AG20443 (cell line): Measurements from ENCODE around the gene NELL2.

Experiments
- DNase-seq: peaks from one replicate; pipeline ENCODE4 v3.0.0; 2012; ENCODE audit warnings: low spot score, mixed read lengths

Gene NELL2

DNA sequence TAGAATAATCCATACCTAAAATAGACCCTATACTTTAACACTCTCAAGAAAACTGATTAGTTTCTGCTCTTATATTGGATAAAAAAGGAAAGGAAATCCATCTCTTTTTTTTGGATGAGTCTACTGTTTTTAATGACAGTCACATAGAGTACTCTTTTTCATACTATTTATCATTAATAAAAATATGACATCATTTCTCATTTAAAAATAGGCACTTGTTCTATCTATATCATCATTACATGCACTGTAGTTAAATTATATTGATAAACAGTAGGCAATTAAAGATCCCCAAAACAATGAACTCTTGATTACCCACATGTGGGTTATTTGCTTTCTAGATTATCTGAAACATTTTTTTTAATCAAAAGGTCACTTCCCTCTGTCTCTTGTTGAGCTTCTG is 338.8 kb downstream of the NELL2 start:
- DNase-seq, result no peak

DNA sequence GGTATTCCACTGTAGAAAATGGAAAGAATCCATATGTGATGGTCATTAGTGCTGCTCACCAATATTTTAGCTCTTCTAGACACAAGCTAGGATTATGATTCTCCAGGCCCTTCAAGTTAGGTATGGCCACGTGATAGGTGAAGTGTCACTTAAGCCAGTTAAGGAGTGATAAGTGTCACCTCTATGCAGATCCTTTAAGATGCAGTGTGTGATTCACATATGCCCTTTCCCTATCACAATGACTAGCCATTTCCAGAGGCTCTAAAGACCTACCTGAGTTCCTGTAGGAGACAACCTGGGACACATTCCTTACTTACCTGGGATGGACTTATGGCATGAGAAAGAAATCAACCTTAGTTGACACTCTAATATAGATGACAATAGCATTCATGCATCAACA is 343.2 kb downstream of the NELL2 start:
- DNase-seq, result no peak

DNA sequence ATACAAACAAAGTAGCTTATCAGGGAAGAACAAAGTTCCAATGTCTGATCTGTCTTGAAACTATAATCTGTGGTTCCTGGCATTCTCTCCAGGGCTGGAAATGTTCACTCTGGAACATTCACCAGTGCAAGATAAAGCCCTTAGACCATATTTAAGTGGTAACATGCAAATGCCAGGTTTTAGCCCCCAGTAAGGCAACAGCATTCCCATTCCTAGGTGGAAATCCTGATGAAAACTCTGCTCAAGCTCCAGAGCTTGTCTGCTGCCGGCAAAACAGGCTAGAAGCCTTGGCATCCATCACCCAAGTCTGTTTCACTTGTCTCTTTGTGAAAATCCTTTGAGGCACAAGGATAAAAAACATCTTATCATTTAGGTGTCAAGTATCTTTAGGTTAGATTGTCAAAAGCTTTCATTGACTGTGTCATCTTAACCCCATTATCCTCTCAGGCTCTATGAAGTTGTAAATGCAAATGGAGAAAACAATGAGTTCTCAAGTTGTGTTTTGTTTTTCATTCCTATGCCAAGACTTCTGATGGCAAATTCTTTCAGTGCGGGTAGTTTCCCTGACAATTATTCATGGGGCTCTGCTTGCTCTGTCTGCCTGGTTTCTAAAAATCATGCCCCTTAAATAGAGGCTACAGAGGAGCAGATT is 344.7 kb downstream of the NELL2 start:
- DNase-seq, result no peak

DNA sequence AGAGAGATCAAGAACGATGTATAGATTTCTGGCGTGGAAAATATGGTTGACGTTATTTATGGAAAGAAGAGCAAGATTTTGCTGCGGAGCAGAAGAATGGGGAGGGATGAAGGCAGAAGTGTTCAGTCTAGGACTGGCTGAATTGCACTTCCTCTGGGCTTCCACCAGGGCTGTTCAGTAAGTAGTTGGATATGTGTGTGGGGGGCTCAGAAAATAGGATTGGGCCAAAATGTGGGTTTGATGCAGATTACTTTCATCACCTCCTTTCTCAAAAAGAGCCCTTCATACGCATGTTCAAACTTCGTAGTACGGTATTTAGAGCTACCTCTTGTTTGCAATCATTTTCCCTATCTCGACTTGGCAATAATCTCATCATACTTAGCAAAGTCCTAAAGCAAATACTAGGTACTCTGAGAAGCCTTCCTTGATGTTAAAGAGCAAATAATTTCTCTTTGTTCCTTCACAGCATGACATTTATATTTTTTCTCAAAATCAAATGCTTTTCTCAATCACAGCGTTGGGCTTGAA is 349.4 kb downstream of the NELL2 start:
- DNase-seq, result no peak

DNA sequence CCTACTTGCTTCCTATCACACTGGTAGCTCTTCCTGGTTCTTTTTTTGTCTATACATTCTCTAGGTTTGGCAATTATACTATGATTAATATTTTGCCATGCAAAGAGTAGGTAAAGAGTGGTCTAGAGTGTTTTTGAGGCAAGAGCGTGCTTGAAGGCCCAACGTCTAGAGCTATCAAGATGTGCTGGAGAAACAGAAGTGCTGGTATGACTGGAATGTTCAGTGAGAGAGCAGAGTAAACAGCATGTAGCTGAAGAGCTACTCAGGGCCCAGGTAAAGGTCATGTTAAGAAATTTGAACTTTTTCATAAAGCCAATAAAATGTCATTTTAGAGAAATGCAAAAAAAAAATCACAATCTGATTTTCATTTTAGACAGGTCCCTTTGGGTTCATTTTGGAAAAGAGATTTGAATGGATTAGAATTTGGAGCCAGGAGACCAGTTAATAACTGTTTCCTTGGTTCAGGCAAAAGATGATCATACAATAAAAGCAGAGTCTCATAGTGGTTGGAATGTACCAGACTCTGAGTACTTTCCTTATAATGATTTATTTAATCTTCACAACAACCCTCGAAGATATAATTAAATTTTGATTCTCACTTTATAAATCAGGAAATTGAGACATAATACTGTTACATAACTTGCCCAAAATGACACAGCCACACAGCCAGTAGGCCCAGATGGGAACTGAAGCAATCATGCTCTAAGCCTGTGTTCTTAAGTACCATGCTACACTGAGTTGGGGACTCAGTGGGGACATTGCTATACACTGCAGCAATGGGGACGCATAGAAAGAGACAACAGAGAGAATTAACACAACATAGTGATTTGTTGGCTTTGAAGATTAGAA is 350.1 kb downstream of the NELL2 start:
- no peak for DNase-seq

DNA sequence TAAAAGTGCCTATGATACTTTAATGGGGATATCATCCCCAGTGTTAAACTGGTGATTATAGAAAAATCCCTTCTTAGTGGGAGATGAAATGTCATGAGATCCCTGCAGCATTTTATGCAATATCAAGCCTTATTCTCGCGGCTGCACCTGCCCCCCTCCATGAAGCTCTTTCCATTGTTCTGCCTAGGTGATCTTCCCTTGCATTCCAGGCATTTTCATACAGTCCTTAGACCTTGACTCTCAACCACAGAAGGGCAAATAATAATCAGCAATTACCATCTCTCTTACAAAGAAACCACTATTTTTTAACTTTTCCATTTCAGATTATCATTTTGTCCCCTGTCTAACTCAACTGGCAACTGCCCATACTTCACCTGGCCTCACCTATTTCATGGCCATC is 352.3 kb downstream of the NELL2 start:
- DNase-seq, result no peak

DNA sequence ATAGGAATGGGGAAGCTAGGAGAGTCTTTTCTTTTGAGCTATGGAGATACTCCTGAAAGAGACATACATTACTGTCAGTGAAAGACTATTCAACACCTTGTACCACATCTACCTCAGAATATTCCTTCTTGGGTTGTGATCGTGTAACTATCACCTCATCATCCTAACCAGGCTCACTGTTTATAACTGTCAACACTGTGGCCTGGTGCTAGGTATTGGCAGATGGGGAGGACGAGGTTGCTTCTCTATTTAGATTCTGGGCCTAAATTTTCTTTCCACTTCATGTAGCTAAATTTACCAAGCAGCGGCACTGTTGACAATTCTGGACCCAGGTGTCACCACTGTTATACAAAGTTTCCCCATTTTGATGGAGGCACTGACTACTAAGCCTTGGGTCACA is 354.4 kb downstream of the NELL2 start:
- no peak for DNase-seq

DNA sequence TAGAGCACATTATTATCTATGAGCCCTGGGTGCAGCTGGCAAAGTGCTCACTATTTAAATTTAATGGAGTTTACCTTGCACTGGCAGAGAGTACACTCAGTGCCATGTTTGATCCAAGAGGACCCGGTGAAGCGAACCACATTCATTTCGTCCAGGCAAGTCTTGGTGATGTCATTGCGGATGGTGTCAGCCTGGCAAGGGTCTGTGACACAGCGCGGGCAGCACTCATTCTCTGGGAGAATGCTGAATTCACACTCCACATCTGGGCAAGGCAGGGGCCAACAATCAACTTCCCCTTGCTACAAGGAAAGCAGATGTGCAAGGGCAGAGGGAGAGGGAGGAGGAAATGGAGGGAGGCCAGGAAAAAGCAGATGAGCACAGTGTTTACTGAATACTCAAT is 356.2 kb downstream of the NELL2 start:
- DNase-seq, result no peak

DNA sequence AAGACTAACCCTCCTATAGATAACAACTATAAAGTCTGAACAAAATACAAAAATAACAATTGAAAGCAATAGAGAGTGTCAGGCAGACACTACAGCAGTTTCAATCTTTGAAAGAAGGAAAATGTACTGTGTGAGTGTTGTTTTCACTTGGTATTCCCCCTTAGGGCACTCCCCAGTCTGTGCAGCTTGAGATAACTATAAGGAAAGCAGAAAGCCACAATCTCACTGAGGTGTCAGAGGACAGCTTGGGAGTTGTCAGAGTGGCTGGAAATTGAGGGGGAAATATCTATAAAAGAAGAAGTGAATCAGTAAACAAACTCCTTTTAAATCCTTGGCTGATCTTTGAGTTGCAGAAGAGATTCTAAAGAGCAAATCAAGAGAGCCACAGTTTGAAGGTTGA is 364.8 kb downstream of the NELL2 start:
- DNase-seq, result no peak

DNA sequence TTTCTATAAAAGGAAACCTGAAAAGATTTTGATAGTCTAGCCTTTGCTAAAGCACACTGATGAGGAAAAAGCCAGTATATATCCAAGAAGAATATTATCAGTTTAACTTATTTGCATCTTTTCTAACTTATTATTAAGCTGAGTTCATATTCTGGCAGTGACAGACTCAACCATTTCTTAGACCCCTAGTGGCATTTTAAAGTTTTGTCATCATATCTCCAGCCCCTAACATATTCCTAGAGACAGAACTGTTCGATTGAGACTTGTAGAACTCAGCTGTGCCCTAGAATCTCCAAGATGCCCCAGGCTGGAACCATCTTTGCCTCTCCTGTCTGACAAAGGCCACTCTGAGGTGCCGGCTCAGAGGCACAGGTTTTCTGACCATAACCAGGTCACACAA is 365.6 kb downstream of the NELL2 start:
- DNase-seq, result no peak

DNA sequence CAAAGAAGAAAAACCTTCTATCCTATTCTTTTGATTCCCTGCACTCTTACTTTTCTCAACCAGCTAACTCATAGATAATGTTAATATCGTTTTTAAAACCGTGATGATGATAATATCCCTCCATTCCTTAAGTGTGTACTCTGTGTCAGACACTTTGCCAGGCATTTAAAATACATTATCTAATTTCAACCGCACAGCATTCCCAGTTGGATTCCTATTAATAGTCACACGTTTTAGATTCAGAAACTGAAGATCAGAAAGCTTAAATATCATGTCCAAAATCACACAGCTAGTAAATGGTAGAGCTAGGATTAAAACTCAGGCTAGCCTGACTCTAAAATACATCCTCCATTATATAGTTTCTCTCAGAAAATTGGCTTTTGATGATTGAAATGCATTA is 366.0 kb downstream of the NELL2 start:
- DNase-seq, result no peak

DNA sequence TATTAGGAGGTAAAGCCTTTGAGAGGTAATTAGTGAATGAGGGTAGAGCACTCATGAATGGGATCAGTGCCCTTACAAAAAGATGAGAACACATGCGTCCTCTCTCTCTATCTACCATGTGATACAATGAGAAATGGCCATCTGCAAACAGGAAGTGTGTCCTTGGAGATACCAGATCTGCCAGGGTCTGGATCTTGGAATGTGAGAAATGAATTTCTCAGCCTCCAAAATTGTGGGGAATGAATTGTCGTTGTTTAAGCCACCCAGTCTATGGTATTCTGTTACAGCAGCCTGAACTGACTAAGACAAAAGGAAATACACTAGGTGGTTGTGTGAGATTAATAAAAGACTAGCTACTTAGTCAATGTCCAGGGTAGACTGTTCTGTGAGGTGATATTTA is 366.6 kb downstream of the NELL2 start:
- peak; percentile 14 for DNase-seq

DNA sequence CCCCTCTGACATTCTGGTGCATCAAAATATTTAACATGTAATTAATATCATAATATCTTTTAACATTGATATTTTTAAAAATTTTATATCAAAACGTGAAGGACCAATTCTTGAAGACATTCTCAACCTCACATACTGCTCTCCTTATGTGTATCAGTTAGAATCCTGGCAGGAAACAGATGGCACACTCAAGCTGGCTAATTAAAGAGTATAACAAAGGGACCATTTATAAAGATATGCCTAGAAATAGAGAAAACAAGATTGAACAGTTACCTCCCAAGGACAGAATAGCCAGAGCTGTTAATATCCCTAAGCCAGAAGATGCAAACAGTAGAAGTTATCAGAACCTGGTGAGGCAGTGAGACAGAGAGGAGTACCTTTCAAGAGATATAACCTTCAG is 368.7 kb downstream of the NELL2 start:
- DNase-seq, result no peak

DNA sequence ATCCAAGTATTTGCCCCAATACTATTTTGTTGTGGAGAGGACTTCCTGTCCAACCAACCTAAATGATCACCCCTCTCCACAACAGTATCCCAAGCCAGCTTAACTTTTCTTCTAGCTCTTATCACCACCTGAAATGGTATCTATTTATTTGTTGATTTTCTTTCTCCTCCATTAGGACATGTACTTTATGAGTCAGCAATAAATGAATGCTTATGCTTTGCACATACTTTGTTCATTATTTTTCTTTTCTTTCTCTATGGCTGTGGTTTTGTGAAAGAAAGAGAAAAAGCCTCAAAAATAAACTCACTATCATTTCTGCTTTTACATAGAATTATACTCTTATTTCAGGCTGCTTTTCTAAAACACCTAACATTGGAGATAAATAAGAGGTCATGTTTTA is 371.3 kb downstream of the NELL2 start:
- no peak for DNase-seq

DNA sequence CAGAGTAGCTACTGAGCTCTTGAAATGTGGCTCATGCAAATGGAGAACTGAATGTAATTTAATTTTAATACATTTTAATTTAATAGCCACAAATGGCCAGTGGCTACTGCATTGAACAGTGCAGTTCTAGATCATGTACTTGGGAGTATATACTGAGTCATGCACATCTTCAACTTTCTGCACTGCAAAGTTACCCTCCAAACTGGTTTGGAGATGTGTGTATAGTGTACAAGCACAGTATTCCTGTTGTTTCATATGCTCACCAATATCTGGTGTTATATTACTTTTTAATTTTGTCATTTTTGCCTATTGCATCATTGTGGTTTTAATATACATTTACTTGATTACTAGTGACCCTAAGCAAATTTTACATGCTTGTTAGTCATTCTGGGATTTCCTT is 372.8 kb downstream of the NELL2 start:
- DNase-seq, result no peak

DNA sequence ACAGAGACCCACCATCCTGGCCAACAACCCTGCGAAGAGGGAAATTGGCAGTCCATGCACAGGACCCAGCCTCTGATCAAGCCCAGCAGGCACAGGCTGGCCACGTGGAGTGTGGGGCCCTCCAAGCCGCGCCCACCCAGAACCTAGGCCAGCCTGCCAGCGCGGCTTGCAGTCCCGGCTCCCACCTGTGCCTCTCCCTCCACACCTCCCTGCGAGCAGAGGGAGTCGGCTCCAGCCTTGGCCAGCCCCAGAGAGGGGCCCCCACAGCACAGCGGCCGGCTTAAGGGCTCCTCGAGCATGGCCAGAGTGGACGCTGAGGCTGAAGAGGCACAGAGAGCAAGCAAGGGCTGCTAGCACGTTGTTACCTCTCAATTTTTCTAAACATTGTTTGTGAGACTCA is 373.4 kb downstream of the NELL2 start:
- DNase-seq, result no peak

DNA sequence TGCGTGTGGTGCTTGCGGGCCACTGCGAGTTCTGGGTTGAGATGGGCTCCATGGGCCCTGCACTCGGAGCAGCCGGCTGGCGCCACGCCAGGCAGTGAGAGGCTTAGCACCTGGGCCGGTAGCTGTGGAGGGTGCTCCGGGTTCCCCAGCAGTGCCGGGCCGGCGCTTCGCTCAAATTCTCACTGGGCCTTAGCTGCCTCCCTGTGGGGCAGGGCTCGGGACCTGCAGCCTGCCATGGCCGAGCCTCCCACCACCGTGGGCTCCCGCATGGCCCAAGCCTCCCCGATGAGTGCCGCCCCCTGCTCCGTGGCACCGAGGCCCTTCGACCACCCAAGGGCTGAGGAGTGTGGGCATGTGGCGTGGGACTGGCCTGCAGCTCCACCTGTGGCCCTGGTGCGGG is 375.7 kb downstream of the NELL2 start:
- DNase-seq, result no peak

DNA sequence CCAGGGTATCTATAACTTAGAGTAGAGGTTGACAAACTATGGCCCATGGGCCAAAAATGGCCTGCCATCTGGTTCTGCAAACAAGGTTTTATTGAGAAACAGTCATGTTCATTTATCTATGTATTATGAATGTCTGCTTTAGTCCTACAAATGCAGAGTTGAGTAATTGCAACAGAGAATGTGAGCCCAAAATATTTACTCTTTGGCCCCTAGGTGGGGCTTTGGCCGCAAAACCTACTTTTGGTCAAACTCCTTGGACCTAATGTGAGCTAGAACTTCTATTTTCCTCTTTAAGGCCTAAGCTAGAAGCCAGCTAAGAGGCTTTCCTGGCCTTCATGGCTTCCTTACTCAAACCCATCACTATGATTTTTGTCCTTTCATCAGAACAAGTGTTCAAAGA is 379.1 kb downstream of the NELL2 start:
- no peak for DNase-seq

DNA sequence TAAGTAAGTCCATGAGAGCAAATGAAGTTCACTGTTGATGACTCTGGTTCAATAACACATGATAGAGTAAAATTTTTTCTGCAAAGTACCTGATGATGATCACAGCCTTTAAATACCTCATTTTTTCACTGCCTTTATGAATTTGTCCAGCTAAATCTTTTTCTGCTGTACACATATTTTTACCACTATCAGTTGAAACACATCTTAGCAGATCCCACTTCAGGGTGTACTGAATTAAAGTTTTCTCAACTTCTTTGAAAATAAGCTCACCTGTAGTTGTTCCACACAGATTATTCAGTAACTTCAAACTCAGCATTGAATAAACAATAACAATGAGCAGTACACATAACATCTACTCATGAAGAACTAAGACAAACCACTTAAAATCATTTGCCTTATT is 385.9 kb downstream of the NELL2 start:
- no peak for DNase-seq

DNA sequence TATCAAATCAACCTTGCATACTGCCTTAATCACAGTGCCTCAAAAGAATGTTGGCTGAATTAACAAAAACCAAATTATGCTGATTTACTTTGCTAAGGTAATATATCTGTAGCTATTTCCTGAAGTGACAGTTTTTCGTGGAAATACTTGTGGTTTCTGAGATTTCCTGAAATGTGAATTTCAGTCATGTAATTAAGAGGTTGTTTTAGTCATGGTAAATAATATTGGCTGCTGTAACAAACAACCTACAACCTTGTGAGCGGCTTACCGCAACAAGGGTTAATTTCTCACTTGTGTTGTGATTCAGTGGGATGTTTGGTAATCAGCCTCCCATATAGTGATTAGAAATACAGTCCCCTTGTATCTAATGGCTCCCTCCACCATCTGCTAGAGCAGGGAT is 387.9 kb downstream of the NELL2 start:
- no peak for DNase-seq

DNA sequence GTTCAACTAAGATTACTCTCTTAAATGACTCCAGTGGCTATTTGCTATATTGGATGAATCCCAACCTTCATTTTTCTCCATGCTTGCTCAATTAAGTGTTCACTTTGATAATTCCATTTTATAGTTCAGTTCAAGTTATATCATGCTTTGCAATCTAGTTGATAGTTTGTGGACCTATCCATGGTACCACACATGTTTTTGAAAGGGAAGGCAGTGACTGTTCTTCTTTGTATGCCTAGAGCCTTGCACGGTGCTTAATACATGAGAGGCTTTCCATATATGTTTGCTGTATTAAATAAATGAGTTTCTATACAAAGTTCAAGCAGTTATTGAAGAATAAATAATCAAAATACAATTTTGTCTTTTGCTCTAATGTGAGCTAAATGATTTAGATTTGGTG is 391.3 kb downstream of the NELL2 start:
- DNase-seq, result no peak

DNA sequence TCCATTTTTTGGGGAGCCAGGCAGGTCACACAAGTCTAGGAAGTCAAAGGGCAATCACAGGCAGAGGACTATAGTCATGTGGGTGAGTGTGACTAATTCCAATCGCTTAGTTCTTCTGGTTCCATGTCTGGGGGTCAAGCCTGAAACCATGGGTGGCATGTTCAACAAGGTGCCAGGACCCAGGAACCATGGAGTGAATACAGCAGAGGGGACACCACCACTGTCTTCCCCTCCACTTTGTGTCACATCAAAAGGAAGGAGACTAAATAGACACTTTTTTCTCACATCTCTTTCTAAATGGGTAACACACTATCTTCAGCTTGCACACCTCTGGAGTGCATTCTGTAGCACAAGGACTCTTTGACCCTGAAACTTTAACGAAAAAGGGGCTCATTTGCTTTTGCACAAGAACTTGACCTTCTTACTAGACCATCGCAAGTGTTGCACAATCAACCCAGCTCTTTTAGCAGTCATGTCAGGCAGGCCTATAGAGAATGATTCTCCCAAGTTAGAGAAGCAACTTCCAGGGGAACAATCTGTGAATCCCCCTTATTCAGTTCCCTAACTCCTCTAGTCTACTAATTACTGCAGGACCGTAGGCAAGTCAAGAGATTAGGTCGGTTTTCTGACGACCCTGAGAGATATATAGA is 398.7 kb downstream of the NELL2 start:
- DNase-seq, result no peak

DNA sequence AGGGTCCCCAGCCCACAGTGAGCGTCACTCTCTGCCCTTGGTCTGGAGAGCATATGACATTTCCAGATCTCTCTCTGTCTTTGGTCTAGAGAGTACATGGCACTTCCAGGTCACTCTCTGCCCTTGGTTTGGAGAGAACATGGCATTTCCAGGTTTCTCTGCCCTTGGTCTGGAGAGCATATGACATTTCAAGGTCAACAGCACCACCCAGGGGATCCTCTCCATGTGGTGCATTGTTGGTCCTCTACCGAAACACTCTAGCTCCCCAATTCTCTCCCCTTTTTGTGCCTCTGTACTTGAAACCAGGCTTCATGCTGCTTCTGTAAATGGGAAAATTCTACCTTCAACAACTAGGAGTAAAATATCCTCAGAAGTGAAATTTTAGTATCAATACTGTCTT is 399.4 kb downstream of the NELL2 start:
- DNase-seq, result no peak
